ENCODE data around the gene NATD1.
"Not testable (repeated sequence)": the region's sequence is repeated elsewhere in the genome, so short reads cannot be mapped to it uniquely, and the experiment has no call there.

NATD1 gene

DNA sequence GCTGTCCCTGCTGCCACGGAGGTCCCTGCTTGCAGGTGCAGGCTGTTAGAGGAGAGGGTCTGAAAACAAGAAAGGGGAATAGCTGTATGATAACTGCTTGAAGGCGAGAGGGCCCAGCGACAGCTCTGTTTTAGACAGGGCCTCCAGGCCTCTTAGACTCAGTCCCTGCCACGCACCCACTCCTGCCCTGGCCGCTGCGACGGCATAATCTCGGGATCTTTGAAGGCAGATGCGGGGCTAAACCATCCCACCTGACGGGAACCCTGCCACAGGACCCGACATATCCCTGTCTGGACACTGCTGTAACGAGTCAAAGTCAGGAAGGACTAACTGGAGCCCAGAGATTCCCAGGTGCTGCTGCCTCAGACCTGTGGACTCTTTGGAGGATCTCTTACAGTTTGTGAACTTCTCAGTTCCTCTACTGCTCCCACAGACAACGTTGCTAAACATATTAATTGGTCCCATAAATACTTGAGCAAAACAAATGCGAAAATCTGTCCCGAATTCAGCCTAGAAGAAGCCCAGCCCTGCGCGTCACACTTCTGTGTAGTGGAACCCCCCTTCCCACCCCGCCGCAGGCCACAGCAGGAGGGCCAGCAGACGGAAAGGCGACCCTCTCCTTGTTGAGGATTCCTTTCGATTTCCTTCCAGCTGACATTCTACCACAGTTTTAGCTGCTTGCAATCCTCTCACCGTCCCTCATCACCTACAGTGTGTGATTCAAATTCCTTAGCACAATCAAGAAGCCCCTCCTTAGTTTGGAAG lies 38.3 kb downstream of the NATD1 start:
- DNase-seq (ENCODE audit: low read depth): no peak

- DNase-seq (ENCODE audit: low read depth): peak; percentile 90
These were observed 39.0 kb downstream of the NATD1 start, which contains the start of gene TMEM11 for GRCh38 chr17:21214015-21214776. TSS of gene TMEM11 (minus strand) at chr17:21214161. CDS start at chr17:21214152, 9 bp downstream.

DNA sequence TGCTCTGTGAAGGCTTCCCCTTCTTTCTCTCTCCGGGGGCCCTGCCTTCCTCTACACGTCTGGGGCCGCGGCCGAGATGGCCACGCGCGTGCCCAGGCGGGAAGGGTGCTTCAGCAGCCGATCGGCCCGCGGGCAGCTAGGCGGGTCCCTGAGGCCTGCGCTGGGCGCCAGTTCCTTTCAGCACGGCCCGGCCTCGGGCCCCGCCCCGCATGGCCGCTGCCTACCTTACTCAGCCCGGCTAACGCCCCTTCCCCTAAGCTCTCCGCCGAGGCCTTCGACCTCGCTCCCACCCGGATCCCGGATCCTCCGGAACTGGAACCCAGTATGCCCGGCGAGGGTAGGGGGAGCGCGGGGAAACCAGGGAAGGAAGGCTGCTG lies 39.6 kb downstream of the NATD1 start:
- no peak for DNase-seq (ENCODE audit: low read depth)

DNA sequence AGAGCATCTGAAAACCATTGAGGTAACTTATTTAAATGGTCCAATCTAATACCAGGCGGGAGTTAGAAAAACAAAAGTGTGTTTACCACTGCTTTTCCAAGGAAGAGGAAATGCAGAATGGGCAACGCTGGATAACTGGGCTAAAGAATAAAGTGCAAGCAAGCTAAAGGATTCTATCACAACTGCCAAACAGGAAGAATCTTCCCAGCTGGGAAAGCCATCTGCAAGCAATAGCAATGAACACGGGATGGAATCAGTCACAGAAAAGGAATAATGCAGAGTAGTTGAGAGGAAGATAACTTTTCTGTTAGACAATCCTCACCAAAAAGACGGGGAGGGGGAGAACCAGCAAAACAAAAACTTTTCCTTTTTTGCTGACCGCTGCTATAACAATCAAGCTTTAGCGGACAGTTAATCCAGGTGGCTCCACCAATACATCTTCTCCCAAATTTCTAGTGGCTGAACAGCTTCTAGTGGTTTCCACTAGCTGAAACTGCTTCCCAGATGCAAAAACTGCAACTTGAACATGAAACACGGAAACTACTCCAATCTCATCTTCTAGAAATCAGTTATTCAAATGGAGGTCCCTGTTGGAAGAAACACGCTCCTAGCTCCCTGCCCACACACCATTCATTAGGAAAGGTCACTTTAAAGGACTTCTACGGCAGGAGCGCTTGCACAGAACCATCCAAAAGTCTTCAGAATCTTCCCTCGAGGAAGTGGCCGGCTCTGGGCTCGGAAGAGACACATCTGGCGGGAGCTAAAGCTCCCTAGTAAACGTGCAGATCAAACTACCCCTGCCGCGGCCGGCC lies 40.2 kb downstream of the NATD1 start:
- no peak for DNase-seq (ENCODE audit: low read depth)

DNA sequence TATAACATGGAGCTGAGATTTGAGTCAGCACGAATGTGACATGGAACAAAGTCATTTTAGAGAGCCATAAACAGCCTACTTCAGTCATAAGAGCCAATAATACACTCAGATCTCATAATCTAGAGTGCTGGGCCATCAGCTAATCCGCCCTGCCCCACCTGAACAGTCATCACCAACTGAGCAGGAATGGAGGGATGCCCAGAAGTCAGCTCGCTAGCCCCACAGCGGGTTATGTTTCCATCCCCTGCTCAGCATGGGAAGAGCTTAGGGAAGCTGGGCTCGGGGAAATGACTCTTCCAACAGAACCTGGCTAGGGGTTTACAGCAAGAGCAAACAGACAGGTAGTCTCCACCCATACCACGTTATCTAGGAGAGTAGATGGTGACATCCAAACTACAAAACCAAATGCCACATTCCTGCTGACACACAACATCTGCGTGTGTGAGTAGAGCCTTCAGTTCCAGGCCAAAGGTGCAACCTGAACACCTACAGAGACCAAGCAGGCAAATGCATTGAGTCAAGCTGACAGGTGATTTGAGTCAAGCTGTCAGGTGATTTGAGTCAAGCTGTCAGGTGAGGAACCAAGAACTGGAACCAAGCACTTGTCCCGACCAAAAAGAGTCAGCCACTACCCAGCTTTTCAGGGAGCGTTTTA lies 41.3 kb downstream of the NATD1 start:
- no peak for DNase-seq (ENCODE audit: low read depth)

DNA sequence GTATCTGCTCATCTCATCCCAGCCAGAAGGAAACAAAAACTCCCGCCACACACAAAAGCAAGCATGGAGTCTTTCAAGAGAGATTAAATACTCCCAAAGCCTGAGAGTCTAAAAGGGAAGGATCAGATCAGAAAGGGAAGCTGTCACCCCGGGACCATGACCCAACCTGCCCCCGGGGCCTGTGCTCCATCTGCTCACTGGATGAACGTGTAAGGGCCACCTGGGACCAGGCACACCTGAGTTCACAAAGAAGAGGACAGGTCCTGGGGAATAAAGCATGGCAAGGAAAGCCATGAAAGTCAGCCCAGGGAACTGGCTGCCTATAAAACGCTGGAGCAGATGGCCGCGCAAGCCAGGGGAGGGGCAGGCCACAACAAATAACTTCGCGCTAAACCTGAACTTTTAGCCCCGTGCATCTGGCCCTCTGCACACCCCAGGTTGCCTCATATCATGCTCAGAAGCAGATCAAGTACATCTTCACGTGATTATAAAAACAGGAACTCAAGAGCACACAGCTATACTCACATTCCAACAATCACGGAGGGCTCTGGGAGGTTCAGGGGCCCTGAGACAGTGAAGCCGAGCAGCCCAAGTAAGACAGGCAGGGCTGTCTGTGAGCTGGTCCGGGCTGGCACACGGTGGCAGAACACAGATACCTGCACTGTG lies 42.7 kb downstream of the NATD1 start:
- no peak for DNase-seq (ENCODE audit: low read depth)

DNA sequence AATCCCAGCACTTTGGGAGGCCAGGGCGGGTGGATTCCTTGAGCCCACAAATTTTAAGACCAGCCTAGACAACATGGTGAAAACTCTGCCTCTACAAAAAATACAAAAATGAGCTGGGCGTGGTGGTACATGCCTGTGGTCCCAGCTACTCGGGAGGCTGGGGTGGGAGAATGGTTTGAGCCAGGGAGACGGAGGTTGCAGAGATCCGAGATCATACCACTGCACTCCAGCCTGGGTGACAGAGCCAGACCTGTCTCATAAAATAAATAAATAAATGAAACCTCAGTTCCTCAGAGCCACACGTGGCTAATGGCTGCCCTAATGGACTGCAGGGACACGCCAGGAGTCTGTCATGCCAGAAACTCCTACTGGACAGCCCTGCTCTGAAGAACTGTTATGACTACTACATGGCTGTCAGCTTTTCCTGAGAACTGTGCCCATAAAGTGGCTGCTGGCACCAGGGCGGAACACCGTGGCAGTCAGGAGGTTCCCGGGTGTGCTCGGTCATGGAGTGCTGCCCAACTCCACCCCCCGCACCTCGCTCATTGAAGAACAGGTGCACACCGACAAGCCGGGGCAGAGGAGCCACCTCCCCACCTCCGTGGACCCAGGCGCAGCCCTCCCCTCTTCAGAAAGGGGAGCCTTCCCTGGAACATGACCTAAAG lies 43.6 kb downstream of the NATD1 start:
- no peak for DNase-seq (ENCODE audit: low read depth)

GRCh38 chr17:21208352-21208751 lies 44.9 kb downstream of the NATD1 start:
- no peak for DNase-seq (ENCODE audit: low read depth)

DNA sequence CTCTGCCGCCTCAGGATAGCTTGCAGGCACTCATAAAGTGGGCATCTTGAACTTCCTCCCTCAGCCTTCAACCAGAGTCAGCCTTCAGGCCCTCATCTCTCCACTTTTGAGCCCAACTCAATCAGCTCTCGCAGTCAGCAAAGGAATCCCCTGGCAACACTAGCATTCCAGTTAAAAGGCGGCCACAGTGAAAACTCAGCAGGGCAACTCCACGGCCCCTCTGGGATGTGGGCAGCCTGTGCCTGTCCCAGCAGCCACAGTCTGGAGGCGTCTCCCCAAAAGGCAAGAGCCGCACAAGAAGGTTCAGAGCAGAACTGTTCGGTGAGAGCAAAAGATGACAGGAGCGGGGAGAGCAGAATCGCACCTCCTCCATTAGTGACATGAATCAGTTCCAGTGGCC lies 48.3 kb downstream of the NATD1 start:
- no peak for DNase-seq (ENCODE audit: low read depth)

GRCh38 chr17:21202512-21202911 lies 50.7 kb downstream of the NATD1 start:
- no peak for DNase-seq (ENCODE audit: low read depth)

- no peak for DNase-seq (ENCODE audit: low read depth)
These were observed 51.3 kb downstream of the NATD1 start for GRCh38 chr17:21201874-21202273.

- no peak for DNase-seq (ENCODE audit: low read depth)
These were observed 52.0 kb downstream of the NATD1 start for GRCh38 chr17:21201298-21201595.

DNA sequence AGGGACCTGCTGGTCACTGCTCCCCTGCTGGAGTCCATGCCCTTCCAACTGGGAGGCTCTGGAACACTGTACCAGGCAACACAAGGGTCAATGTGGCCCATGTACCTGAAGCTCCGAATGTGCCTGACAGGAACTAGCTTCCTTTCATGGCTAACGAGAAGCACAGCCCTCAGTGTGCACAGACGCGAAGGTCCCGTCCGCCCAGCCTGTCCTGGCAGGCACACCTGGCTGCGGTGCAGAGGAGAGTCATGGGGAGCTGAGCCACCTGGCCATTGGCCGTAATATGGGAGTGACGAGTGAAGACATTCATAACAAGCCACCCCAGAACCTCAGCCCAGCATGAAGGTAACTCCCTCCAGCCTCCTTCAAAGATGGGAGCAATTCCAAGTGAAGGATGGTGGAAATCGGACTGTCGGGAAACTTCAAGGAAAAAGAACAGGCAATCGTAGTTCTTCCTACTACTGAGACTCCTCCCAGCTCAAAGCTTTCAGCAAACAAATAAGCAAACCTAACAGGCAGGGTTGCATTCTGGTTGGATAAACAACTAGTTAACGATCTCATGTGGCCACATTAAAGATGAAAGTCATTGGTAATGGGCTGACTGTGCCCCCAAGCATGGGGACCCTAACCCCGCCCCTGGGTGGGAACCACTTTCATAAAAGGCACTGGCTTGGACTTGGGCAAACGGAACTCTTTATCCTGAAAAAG lies 52.5 kb downstream of the NATD1 start:
- DNase-seq (ENCODE audit: low read depth): no peak

DNA sequence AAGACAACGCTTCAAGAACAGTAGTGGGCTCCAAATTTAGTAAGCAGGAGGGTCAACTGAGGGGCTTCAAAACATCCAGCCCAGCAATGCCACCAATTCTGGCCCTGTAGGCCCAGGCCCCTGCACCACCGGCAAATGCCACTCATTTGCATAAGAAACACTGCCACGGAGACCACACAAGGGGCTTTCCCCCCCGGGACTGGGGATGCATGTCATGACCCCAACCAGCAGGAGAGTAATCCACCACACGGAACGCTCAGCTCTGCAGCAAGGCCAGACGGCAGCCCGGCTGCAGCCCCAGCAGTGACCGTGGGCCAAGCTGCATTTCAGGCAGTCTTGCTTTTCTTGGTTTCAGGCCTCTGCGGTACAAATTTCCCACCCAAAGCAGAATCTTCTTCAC lies 53.4 kb downstream of the NATD1 start:
- DNase-seq (ENCODE audit: low read depth): no peak

DNA sequence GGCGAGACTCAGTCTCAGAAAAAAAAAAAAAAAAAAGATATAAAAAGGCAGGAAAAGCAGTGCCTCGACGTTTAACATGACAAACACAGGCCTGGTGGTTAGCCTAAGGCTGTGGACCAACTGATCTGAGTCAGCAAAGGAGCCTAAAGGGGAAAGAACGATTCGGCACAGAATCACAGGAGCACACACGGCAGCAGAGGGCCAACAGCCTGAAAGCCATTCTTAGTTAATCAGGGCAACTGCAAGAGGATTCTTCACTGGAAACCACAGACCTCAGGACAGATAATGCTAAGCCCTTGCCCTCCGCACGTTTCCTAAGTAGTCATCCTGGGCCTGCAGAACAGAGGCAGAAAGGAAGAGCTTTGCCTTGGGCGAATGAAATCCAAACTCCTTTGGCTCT lies 53.9 kb downstream of the NATD1 start:
- no peak for DNase-seq (ENCODE audit: low read depth)

GRCh38 chr17:21198411-21198810 lies 54.8 kb downstream of the NATD1 start:
- DNase-seq (ENCODE audit: low read depth): no peak

DNA sequence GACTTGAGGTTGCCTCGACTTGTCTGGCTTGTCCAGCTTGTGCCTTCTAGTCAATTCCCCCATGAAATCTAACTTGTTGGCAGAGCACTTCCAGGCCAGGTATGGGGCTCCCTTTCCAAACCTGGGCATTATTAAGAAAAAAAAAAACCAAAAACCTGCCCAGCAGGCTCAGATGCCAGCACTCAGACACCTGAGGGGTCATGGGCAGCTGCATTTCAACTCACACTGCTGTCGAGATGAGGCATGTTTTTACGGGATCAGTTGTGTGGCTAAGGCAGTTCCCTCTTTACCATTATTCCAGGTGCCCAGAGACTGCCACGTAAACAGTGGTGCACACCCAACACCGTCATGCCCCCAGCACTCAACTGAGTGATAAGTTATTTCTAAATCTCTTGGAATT lies 57.1 kb downstream of the NATD1 start:
- DNase-seq (ENCODE audit: low read depth): no peak

DNA sequence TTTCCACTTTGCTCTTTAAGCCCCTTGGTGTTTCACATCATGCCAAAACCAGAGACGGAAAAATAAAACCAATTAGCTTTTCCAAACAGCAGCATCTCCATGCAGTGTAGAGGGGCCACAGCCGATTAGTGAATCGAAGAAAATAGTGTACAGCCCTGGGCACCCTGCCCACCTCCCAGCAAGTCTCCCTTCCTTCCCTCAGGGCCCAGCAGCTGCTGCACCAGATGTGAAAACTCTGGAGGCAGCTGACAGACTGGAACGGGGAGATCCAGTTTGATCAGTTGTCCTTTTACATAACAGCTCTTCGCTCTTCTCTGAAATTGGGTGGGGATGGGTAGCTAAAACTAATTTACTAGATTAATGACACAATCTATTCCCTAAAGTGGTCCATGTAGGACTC lies 58.5 kb downstream of the NATD1 start:
- DNase-seq (ENCODE audit: low read depth): no peak

- DNase-seq (ENCODE audit: low read depth): no peak
These were observed 59.0 kb downstream of the NATD1 start for GRCh38 chr17:21194226-21194625.

GRCh38 chr17:21193031-21193430 lies 60.2 kb downstream of the NATD1 start:
- no peak for DNase-seq (ENCODE audit: low read depth)

DNA sequence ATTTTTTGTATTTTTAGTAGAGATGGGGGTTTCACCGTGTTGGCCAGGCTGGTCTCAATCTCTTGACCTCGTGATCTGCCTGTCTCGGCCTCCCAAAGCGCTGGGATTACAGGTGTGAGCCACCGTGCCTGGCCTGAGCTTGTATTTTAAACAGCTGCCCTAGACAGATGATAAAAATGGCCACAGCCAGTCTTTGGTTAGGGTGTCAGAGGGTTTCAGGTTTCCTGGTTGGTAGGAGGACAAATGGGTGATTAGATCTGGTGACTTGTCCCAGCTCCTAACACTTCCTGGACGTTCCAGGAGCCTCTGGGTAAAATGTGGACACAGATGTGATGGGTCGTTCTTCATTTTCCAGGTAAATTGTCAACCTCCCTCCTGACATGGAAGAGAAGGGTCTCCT lies 60.8 kb downstream of the NATD1 start:
- DNase-seq (ENCODE audit: low read depth): not testable (repeated sequence)
